ENCODE measurements around the gene SNX21. TPM values are rescaled to one million over a fixed set of nuclear protein-coding genes. Genes with fewer than 3 reads are reported as not detected.
"Not testable (repeated sequence)": the region's sequence is repeated elsewhere in the genome, so short reads cannot be mapped to it uniquely, and the experiment has no call there.

The SNX21 gene, protein sequence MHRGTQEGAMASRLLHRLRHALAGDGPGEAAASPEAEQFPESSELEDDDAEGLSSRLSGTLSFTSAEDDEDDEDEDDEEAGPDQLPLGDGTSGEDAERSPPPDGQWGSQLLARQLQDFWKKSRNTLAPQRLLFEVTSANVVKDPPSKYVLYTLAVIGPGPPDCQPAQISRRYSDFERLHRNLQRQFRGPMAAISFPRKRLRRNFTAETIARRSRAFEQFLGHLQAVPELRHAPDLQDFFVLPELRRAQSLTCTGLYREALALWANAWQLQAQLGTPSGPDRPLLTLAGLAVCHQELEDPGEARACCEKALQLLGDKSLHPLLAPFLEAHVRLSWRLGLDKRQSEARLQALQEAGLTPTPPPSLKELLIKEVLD
- 10 to 100 TPM in 2 of 3 donors, 1 to 10 TPM in 1; 9.2 to 50.9 (median 48.6) TPM for polyA plus RNA-seq

DNA sequence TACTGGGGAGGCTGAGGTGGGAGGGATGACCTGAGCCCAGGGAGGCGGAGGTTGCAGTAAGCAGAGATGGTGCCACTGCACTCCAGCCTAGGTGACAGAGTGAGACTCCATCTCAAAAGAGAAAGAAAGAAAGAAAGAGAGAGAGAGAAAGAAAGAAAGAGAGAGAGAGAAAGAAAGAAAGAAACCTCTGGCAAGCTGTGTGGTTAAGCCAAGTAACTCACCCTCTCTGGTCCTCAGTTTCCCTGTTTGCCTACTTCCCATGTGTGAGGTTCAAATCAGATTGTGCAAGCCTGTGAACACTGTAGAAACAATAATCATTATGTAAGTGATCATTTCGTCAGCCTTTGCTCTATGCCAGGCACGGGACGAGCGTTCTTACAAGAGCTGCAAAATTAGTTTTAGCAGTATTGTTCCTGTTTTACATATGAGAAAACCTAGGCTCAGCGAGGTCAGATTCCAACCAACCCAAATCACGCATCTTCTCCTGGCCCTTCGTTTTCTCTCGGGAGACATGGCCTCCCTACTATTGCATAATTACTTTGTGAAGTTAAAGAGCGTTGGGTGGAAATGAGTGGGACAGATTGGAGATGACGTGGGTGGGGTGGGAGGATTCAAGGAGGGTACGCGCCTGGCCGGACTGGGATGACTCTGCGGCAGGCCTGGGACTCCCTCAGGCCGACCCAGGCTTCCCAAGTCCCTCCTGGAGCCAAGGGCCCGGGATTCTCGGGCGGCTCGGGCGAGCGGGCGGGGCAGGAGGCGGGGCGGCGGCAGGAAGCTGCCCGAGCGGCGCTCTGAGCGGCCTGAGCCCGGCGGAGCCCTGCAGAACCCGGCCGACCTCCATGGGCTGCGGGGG is at the start of gene SNX21:
Gene SNX21, plus strand, starts transcription at position 770 of the 853 bp plus-strand sequence. CDS start 121 bp downstream, outside the sequence.
- peak within 1 kb of the TSS; percentile 13 for H3K27ac ChIP-seq (ENCODE audit: low read depth, low read length)
- WGBS, 3 donors: 3 to 11% (median 4%) methylated on average over 29 to 35 of the region's 35 CpGs

DNA sequence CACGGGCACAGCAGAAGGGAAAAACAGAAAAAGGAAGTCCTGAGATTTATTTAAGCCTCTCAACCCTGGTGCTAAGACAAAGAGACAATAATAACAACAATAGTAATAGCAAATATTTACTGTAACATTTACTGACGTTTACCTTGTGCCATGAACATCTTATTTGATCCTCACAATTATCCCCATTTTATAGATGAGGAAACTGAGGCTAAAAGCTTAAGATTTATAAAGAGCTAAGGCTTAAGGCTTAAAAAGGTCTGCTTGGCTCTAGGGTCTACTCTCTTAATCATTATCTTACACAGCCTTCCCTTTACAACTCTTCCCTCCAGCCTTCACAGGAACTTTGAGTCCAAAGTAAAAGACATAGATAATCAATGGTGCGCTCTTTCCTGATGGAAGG is 45.2 kb upstream of the SNX21 start:
- no peak overlapping the region for H3K27ac ChIP-seq (ENCODE audit: low read depth, low read length)
- WGBS, 3 donors: 58 to 66% (median 60%) methylated on average over 3 of the region's 3 CpGs

DNA sequence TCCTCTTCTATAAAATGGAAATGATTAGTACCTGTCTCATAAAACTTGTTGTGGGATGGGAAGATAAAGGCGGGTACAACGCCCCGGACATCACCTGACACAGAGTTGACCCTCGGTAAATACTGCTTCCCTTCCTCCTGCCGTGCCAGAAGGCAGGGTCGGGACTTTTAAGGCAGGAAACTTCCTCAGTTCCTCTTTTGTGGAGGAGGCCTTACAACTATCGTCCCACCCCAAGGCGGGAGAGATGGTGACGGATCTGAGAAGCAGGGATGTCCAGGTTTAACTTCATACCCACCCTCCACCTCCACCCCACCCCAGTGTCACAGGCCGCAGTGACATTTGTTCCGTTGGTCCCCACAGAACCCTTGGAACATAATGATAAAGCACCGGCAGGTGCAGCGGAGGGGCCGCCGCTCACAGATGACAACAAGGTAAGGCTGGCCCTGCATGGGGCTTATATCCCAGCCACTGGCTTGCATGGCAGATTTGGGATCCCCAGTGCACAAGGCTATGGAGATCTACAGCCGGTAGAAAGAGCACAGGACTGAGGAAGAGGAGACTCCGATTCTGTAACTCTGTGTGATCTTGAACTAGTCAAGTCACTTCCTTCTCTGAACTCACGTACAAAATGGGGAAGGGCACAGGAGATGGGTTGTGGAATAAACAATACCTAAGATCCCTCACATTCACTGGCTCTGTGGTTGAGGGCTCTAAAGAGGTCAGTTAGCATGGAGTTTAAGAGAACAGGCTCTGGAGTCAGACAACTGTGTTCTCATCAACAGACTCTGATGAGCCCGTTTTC is 41.1 kb upstream of the SNX21 start:
- H3K27ac ChIP-seq (ENCODE audit: low read depth, low read length): no peak overlapping the region
- WGBS, 3 donors: 18% methylated on average over 19 of the region's 19 CpGs

DNA sequence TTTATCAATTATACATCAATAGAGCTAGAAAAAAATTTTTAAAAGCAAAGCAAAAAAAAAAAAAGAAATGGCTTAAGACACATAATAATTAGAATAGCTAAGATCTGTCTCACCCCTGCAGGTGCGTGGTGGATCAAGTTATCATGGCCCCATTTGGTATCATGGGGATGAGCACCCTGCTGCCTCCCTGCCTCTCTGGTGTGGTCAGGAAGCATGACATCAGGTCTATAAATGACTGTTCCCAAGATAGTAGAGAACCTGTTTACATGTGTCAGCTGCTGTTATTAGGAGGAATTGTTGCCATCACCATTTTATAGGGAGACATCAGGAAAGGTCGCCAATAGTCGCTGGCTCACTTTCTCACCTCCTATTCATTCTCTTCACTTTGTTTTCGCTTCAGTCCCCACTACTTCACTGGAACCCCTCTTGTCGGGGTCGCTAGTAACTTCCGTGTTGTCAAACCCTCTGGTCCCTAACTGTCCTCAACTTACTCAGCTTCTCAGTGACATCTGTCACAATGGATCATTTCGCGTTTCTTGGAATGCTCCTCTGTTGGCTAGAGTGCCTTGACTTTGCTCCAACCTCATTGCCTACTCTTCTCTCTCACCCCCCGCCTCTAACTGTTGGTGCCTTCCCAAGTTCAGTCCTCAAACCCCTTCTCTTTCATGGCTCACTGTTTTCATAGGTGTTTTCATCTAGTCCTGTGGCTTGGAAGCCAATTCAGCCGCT is 37.1 kb upstream of the SNX21 start:
- H3K27ac ChIP-seq (ENCODE audit: low read depth, low read length): no peak overlapping the region
- 91 to 96% (median 93%) methylated on average over 11 of the region's 11 CpGs for WGBS, 3 donors

DNA sequence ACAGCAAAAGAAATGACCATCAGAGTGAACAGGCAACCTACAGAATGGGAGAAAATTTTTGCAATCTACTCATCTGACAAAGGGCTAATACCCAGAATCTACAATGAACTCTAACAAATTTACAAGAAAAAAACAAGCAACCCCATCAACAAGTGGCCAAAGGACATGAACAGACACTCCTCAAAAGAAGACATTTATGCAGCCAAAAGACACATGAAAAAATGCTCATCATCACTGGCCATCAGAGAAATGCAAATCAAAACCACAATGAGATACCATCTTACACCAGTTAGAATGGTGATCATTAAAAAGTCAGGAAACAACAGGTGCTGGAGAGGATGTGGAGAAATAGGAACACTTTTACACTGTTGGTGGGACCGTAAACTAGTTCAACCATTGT is 36.1 kb upstream of the SNX21 start:
- not testable (repeated sequence) for H3K27ac ChIP-seq (ENCODE audit: low read depth, low read length)
- WGBS, 3 donors: no CpG with 5 or more reads among the region's 1 CpG

DNA sequence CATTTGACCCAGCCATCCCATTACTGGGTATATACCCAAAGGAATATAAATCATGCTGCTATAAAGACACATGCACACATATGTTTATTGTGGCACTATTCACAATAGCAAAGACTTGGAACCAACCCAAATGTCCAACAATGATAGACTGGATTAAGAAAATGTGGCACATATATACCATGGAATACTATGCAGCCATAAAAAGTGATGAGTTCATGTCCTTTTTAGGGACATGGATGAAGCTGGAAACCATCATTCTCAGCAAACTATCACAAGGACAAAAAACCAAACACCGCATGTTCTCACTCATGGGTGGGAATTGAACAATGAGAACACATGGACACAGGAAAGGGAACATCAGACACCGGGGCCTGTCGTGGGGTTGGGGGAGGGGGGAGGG is 35.6 kb upstream of the SNX21 start:
- H3K27ac ChIP-seq (ENCODE audit: low read depth, low read length): not testable (repeated sequence)
- WGBS, 3 donors: 93 to 97% (median 94%) methylated on average over 3 of the region's 3 CpGs

DNA sequence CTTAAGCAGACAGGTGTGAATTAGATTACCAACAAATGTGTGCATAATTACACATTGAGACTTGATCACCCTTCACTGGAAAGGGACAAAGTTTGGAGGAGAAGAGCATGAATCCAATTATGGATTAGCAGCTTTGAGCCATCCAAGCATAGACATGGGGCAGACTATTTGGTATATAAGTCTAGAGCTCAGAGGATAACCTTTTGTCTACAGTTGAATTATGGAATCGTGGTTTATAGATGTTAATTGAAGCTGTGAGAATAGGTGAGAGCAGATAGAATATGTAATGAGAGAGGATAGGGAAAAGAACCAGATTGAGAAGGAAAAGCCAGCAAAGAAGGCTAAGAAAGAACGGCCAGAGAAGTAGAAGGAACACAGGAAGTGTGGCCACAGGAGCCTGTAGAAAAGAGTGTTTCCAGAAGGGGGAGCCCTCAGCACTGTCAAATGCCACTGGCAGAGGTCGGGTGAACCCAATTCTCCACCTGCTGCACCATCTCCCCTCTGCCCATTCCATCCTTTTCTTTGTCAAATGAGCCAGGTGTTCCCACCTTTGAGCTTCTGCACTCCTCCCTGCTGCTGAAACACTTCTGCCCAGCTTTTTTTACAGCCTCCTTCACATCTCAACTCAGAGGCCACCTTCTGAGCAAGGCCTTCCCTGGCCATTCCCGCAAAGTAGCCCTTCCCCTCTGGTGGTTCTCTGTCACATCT is 34.5 kb upstream of the SNX21 start:
- 28 to 35% (median 34%) methylated on average over 4 of the region's 4 CpGs for WGBS, 3 donors
- no peak overlapping the region for H3K27ac ChIP-seq (ENCODE audit: low read depth, low read length)

DNA sequence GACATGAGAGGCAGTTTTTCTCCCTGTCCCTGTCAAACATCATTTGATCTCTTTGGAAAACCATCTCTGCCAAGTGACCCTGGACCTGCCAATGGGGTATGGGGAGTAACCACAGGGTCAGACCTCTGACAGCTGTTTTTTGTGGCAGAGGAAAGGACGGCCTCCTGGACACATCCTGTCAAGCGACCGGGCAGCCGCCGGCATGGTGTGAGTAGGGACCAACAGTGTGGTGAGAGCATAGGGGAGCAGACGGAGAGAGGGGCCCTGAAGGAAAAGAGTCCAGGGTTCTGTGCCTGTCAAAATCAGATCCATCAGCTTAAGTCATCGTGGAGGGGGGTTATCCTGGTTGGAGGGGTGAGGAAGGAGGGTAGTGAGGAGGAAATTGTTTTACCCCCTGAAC is 31.7 kb upstream of the SNX21 start:
- 90 to 94% (median 90%) methylated on average over 7 of the region's 7 CpGs for WGBS, 3 donors
- H3K27ac ChIP-seq (ENCODE audit: low read depth, low read length): no peak overlapping the region

DNA sequence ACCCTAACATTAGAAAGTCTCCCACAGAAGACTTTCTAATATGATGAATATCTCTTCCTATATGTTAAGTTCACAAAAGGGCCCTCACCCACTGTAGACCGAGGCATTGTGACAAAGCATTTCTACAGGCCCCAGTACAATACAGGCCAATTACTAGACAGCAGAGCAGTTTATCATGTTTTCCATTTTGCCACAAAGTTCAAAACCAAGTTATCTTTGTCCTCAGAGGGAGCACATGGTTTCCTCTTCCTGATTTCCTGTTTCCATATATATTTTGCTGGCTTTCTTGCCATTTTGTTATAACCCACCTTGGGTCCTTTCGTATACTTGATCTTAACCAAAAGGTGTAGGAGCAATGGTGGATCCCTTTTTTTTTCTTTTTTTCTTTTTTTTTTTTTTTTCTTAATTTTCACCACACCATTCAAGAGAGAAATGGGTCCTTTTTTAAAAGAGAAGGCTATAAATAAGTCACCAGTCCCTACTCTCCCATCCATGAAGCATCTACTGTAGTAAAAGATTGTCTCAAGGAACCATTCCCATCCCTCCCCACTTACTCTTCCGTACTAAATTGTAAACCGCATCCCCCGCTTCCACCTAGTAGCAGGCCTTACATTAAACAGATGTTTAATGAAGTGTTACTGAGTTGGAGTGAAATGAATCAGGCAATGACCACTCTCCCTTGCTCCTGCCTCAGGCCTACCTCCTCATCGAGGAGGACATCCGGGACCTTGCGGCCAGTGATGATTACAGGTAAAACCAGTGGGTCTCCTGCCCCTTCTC is 23.2 kb upstream of the SNX21 start:
- H3K27ac ChIP-seq (ENCODE audit: low read depth, low read length): no peak overlapping the region
- 86 to 92% (median 89%) methylated on average over 8 of the region's 8 CpGs for WGBS, 3 donors

DNA sequence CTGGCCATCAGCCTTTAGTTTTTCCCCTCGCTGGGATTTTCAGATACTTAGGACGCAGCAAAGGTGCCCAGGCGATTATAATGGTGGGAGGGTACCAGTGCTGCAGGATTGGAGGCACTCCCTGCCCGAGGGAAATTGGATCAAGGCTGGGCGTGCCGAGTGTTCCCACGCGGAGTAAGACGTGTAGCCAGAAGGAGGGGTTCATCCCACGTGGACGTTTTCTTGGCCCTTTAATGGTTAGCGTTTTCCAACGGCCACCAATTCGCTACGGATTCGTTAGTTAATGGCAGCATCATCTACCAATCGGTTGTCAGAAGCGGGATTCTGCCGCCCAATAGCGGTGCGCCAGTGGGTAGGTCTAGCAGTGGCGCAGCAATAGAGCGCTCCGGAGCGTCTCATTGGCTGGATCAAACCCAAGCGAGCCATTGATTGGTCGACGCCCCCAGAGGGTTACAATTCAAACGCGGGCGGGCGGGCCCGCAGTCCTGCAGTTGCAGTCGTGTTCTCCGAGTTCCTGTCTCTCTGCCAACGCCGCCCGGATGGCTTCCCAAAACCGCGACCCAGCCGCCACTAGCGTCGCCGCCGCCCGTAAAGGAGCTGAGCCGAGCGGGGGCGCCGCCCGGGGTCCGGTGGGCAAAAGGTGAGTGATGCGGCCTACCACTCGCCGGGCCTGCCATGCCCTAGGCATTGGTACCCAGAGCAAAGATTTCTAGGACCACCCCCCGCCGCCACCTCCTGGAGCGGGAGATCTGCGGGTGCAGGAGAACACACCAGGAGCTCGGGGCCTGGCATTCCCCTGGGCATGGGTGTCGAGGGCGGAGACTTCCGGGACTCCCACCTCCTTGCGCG is 21.2 kb upstream of the SNX21 start, which contains the start of gene UBE2C:
Gene UBE2C, plus strand, starts transcription at position 488 of the 849 bp plus-strand sequence. Its CDS starts 52 bp downstream, at position 540.
- 1 to 2% (median 1%) methylated on average over 60 to 65 of the region's 65 CpGs for WGBS, 3 donors
- H3K27ac ChIP-seq (ENCODE audit: low read depth, low read length): no peak within 1 kb of the TSS

DNA sequence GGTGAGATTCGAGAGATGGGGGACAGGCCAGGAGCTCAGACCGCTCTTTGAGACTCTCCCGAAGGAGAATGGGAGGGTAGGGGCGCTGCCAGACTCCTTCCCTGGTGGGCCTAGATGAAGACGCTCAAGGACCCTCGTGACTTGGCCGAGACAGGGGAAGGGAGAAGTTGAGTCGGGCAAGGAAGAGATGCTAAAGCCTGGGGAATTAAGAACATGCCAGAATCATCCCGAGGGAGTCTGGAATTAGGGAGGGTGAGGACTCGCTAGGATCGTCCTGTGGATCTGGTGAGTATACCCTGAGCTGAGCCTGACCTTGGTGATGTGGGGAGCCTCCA is 20.6 kb upstream of the SNX21 start:
- WGBS, 3 donors: 9 to 10% (median 9%) methylated on average over 11 of the region's 11 CpGs

DNA sequence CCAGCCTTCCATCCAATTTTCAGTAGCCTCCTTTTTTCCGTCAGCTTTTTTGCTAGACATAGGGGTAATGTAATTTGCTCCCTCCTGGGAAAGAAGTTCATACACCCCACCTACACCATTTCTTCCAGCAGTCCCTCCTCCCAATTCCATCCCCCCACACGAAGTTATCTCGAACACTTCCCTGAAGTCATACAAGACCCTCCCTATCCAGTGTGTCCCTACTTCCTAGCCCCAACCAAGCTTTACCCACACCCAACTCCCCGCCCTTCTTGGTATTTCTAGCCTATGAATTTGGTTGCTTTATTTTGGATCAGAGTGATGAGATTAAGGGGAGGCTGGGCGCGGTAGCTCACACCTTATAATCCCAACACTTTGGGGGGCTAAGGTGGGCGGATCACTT is 20.1 kb upstream of the SNX21 start:
- 66 to 74% (median 71%) methylated on average over 7 of the region's 7 CpGs for WGBS, 3 donors
- H3K27ac ChIP-seq (ENCODE audit: low read depth, low read length): no peak overlapping the region

More for the DNA sequence above, 20.6 kb upstream of the SNX21 start:
- H3K27ac ChIP-seq (ENCODE audit: low read depth, low read length): no peak overlapping the region

DNA sequence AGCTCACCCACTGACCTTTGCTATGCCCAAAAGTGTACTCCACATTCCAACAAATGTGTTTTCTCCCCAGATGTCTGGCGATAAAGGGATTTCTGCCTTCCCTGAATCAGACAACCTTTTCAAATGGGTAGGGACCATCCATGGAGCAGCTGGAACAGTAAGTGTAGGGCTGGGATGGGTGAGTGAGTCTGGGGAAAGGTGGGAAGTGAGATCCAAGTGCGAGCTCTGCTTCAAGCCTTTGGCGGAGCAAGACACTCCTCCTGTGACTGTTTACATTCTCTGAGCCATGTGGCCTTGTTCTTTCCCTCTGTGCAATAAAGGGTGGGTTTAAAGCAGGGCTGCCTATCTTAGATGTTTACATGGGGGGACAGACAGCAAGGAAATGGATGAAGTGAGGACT is 19.3 kb upstream of the SNX21 start:
- H3K27ac ChIP-seq (ENCODE audit: low read depth, low read length): no peak overlapping the region
- 81 to 89% (median 89%) methylated on average over 3 of the region's 3 CpGs for WGBS, 3 donors

DNA sequence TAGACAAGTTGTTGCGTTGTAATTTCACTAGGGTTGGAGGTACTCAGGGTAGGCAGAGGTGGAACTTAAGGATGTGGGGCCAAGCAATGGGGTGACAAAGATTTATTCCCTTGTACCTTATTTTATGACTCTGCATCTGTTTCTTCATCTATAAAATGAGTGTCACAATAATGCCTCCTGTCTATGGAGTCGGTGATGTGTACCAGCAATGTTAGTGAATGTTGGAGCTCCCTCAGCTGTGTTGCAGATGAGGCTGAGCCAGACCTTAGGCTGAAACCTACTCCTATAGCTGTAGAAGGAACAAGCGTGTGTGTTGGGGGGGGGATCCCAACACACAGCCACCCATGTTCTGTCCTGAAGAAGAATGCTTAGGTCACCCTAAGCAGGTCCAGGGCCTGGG is 16.6 kb upstream of the SNX21 start:
- 96 to 98% (median 96%) methylated on average over 3 of the region's 3 CpGs for WGBS, 3 donors
- no peak overlapping the region for H3K27ac ChIP-seq (ENCODE audit: low read depth, low read length)

DNA sequence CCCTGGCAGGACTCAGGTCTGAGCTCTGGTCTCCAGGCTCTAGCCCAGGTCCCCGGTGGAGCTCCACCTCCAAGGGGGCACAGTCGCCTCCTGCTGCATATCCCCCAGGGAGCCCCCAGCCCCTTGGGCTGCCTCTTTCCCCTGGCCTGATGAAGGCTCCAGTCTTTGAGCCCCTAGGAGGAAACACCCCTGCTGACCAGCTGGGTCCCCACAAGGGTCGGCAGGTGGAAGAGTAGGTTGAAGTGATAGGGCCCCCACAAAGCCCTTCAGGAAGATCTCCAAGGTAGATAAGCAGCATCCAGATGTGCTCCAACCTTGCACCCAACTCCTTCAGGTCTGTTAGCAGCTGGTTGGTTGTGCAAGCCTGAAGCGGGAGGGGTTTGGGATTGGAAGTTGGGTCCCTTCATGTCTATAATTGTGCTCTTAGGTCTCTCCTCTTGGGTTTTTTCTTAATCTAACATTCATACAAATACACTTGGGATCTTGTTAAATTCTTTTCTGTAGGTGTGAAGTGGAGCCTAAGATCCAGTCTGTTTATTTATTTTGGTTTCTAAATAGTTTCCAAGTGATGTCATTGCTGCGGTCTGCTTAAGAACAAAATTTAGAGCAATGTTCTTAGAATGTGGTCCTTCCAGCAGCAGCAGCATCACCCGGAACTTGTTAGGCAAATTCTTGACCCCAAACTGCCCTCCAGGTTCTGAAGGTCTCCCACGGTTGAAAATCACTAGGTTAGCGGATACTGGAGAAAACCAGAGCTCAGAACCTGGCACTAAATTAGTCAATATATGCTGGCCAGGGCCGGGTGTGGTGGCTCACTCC is 16.0 kb upstream of the SNX21 start:
- WGBS, 3 donors: 65 to 69% (median 67%) methylated on average over 8 to 9 of the region's 9 CpGs
- no peak overlapping the region for H3K27ac ChIP-seq (ENCODE audit: low read depth, low read length)

Data from adipose tissue (tissue), 3 donors.